Measurements from ENCODE around the gene PDCD4. TPM values are rescaled to one million over a fixed set of nuclear protein-coding genes. Genes with fewer than 3 reads are reported as not detected.

PDCD4 gene
- total RNA-seq, 4 donors from 2014 or later = 131 to 202 (median 172) TPM

DNA sequence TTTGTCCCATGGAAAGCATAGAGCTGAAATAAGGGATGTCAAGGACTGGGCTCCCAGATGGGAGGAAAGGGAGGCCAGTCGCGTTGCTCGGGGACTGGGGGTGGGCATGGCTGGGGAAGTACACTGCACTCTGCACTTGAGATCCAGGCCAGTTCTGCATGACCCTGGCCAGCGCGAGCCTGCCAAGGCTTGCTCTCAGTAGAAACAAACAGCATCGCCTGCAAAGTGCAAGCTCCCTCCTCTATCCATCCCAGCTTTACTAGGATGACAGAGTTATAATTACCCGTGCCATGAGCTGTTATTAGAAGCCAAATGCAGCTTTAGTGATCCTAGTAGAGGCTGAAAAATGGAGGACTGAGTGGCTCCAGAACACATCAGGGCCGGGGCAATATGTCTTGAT, 43.9 kb upstream of the PDCD4 start:
- TF ChIP-seq, protein P1, sequence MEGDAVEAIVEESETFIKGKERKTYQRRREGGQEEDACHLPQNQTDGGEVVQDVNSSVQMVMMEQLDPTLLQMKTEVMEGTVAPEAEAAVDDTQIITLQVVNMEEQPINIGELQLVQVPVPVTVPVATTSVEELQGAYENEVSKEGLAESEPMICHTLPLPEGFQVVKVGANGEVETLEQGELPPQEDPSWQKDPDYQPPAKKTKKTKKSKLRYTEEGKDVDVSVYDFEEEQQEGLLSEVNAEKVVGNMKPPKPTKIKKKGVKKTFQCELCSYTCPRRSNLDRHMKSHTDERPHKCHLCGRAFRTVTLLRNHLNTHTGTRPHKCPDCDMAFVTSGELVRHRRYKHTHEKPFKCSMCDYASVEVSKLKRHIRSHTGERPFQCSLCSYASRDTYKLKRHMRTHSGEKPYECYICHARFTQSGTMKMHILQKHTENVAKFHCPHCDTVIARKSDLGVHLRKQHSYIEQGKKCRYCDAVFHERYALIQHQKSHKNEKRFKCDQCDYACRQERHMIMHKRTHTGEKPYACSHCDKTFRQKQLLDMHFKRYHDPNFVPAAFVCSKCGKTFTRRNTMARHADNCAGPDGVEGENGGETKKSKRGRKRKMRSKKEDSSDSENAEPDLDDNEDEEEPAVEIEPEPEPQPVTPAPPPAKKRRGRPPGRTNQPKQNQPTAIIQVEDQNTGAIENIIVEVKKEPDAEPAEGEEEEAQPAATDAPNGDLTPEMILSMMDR (IDR thresholded peaks at IDR 0.05; ENCODE audit: low read depth) = no peak

DNA sequence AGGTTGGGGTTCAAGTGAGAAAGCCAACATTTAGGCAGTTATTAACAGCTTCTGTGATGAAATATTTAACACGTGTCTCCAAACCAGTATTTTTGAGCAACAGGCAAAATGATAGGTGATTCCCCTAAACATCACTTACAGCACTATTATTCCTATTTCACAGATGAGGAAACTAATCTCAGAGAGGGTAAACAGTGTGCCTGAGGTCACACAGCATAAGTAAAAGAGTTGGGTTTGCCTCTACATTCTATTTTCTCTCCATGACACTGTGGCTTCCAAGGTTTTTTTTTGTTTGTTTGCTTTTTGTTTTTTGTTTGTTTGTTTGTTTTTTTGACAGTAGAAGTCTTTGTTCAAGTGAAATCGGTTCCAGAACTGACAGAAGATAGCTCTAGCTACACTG, 43.2 kb upstream of the PDCD4 start:
- TF ChIP-seq, protein P1 (IDR thresholded peaks at IDR 0.05; ENCODE audit: low read depth) = no peak

DNA sequence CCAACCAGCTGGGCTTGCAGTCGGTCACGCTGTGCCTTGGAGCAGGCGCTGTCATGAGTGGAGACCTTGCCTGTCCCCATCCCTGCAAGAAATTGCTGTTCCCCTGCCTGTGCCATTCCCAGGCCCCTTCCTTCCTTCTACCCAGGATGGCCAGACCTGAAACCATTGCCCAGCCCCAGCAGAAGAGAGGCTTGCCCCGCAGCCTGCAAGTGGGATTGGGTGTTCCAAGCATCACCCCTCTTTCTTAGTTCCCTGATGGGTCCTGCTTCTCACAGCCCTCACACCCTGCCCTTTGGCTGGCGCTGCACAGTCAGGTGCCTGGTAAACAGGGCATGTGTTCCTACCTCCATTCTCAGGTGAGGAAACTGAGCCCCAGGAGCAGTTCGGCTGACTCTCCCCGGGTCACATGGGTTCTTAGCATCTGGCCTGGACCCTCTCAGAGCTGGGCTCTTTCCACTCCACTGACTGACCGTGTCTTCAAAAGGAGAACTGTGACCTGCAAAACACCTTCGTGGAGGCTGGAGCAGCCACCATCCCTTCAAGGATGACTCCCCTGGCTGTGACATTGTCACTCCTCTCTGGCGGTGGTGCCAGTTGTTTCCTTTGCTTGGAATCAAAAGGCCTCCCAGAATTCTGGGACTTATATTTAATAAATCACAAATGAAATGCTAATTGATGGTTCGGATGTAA, 41.9 kb upstream of the PDCD4 start:
- TF ChIP-seq, protein P1 (IDR thresholded peaks at IDR 0.05; ENCODE audit: low read depth) = no peak

DNA sequence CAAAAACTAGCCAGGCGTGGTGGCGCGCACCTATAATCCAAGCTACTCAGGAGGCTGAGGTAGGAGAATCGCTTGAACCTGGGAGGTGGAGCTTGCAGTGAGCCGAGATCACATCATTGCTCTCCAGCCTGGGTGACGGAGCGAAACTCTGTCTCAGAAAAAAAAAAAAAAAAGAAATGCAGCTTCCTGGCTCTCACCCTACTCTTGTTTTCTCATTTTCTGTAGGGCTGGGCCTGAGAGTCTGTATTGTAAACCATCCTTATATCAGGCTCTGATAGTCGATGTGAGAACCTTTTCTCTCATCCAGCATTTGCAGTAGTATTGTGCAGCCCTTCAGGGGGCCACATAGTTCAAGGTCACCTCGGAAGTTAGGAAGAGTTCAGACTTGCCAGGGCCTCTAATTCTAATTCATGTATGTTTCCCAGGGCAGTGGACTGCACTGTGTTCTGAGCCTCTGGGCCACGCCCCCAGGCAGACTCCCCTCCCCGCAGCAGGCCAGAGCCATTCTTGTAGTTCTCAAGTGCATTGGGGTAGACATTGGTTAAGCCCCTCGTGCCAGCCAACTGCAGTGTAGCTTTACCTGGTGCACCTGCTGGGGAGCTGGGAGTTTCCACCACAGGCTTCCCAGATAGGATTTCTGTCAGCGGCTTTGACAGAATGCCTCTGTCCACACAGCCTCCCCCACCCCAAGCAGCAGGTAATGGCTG, 38.3 kb upstream of the PDCD4 start:
- TF ChIP-seq, protein P1 (IDR thresholded peaks at IDR 0.05; ENCODE audit: low read depth) = no peak

DNA sequence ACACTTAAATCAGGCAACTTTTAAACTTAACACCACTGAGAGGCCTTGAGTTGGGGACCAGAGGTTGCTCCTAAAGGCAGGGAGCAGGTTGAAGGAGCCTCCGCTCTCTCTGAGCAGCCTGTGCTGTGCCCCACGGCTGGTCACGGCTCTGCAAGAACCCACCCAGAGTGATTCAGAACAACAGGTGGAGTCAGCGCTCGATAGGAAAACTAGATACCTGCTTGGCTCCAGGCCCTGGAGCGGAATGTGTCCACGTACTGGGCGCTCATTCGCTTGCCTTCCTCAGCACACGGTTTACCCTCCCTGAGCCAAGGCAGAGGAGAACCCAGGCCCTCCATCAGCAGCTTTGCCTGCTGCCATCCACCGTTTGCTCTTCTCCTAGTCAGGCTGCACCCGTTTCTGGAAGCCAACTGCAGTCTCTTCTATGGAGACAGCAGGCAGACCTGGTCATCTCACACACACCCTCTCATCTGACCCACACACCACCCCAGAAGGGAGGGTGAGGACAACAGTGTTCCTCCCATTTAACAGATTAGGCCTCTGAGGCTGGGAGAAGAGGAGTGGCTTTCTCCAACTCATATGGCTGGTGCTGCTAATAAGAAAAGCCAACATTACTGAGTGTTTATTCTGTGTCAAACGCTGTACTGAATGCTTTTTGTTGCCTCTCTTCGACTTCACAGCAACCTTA, 37.6 kb upstream of the PDCD4 start:
- TF ChIP-seq, protein P1 (IDR thresholded peaks at IDR 0.05; ENCODE audit: low read depth) = no peak

DNA sequence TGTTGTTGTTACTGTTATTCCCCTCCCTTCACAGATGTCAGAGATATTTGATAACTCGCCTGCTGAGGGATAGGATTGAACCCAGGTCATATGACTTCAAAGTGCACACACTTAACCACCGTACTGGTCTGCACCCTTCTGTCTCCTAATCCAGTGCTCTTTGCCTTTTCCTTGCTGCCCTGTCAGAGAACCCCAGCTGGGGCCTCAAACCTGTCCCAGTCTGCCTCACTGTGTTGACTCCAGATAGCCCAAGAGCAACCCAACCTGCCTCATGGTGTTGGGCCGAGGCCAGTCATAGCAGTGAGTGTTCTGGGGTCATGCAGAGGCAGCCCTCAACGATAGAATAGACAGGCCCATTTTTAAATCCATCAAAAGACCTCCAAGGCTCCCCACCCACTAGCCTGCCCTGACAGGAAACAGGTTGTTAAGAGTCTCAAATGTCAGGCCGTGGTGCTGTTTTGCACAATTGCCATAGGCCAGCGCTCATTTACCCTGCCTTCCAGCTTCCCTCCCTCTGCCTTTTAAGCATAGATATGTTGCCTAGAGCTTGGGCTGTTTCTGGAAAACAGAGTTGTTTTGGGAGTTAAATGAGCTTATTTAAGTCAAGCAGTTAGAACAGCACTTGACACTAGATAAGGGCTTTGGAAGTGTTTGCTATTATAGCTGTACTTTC, 37.0 kb upstream of the PDCD4 start:
- TF ChIP-seq, protein P1 (IDR thresholded peaks at IDR 0.05; ENCODE audit: low read depth) = no peak

DNA sequence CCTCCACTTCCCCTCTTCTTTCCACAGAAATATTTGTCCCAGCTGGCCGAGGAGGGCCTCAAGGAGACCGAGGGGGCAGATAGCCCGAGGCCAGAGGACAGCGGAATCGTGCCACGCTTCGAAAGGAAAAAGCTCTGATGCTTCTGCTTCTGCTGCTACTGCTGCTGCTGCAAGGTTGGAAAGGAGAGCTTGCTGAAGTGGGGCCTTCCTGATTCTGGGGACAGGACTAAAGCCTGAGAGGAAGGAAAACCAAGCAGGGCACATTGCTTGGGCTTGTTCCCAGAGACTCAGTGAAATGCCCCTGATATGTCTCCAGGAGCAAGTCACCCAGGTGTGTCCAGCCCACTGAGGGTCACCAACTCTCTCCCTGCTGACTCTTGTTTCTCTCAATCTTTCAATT, 35.9 kb upstream of the PDCD4 start:
- TF ChIP-seq, protein P1 (IDR thresholded peaks at IDR 0.05; ENCODE audit: low read depth) = no peak

Data from subcutaneous adipose tissue (tissue), 4 donors.